ENCODE data around the gene CCRL2. TPM values are rescaled to one million over a fixed set of nuclear protein-coding genes. Genes with fewer than 3 reads are reported as not detected.

Gene CCRL2
- polyA plus RNA-seq, 1 donor from 2014 or later = not detected

DNA sequence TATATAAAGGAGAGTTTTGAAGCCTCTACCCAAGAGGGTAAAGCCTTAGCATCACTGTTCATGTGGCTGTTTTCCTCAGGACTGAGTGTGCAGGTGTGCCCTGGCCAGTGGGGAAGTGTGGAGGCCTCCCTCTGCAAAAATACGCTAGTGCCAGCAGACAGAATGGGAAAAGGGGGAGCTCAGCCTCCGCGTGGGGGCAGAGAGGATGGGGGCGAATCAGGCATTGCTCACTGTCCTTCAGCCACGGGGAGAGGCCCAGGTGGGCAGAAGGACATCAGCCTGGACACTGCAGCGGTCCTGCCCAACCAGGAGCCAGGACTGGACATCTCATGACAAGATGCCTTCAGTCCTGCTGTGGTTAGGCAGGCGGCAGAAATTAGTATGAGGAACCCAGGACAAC lies 47.5 kb downstream of the CCRL2 start:
- H3K9ac ChIP-seq (ENCODE audit: low read length) = no peak overlapping the region

DNA sequence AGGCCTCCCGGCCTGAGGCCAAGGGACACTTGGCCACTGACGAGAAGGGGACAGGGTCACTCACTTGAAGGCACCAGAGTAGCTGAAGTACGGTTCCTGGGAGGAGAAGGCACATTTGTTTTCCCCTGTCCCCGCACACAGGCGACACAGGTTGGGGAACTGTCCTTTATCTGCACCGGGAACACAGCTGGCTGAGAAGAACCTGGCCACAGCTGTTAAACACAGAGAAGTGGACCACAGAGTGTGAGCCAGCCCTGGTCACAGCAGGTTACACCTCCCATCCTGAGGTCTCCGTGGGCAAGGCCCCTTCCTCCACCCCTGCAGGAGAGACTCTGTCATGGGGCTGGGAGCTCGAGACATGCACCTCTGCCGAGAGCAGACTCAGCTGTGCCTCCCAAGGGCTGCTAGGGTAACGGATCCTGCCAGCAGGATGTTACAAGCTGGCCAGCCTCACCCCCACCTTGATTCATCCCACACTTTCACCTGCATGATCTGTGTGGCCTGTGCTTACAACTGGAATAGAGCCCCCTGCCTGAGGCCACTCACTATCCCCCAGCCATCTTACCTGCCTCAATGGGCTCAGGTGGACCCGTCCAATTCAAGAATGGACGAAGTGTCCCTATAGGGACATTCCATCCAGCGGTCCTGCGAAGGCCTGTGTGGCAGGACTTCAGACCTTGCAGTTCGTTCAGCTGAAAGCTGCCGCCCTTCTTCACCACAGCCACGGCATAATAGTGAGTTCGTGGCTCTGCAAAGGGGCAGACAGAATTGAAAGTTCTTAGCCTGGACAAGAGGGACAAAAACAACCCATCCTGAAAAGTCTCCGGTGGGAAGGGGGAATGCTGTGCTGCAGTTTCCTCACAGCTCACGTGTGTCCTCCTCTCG lies 48.4 kb downstream of the CCRL2 start:
- Histone ChIP-seq H3K4me2 (ENCODE audit: low read length) (no peak overlapping the region), H3K4me3 (ENCODE audit: low read length) (no peak overlapping the region), H3K79me2 (replicated peaks; ENCODE audit: insufficient read depth, low read length) (no peaks in the 10 kb centered on the region), H3K9me2 (ENCODE audit: insufficient read depth, low read length) (no peaks in the 10 kb centered on the region), H3K9me3 (ENCODE audit: low read length) (peaks cover 3% of the 10 kb centered on the region), H3K27me3 (ENCODE audit: insufficient read depth, low read depth, low read length) (no peaks in the 10 kb centered on the region), H3K27ac (ENCODE audit: low read length) (no peak overlapping the region), H3K9ac (ENCODE audit: low read length) (no peak overlapping the region), H4K20me1 (ENCODE audit: insufficient read depth) (no peaks in the 10 kb centered on the region), H3K36me3 (ENCODE audit: insufficient read depth, low read length) (no peaks in the 10 kb centered on the region), H3F3A (ENCODE audit: insufficient read depth, low read length, poor library complexity, severe bottlenecking) (no peaks in the 10 kb centered on the region), H2AFZ (ENCODE audit: low read depth, low read length) (no peak overlapping the region)
- no peak for TF ChIP-seq SMC3 (conservative IDR thresholded peaks at IDR 0.05; ENCODE audit: poor library complexity)
- TF ChIP-seq POLR2AphosphoS5 (IDR thresholded peaks at IDR 0.05) = no peak
- no peak for TF ChIP-seq TAF1 (IDR thresholded peaks at IDR 0.05; ENCODE audit: low read depth)
- TF ChIP-seq, protein P1, sequence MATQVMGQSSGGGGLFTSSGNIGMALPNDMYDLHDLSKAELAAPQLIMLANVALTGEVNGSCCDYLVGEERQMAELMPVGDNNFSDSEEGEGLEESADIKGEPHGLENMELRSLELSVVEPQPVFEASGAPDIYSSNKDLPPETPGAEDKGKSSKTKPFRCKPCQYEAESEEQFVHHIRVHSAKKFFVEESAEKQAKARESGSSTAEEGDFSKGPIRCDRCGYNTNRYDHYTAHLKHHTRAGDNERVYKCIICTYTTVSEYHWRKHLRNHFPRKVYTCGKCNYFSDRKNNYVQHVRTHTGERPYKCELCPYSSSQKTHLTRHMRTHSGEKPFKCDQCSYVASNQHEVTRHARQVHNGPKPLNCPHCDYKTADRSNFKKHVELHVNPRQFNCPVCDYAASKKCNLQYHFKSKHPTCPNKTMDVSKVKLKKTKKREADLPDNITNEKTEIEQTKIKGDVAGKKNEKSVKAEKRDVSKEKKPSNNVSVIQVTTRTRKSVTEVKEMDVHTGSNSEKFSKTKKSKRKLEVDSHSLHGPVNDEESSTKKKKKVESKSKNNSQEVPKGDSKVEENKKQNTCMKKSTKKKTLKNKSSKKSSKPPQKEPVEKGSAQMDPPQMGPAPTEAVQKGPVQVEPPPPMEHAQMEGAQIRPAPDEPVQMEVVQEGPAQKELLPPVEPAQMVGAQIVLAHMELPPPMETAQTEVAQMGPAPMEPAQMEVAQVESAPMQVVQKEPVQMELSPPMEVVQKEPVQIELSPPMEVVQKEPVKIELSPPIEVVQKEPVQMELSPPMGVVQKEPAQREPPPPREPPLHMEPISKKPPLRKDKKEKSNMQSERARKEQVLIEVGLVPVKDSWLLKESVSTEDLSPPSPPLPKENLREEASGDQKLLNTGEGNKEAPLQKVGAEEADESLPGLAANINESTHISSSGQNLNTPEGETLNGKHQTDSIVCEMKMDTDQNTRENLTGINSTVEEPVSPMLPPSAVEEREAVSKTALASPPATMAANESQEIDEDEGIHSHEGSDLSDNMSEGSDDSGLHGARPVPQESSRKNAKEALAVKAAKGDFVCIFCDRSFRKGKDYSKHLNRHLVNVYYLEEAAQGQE (IDR thresholded peaks at IDR 0.05; ENCODE audit: borderline replicate concordance) = no peak
- no peak for TF ChIP-seq RAD21 (conservative IDR thresholded peaks at IDR 0.05)
- no peak for TF ChIP-seq MXI1 (conservative IDR thresholded peaks at IDR 0.05; ENCODE audit: poor library complexity, severe bottlenecking)
- no peak for TF ChIP-seq EP300 (conservative IDR thresholded peaks at IDR 0.05; ENCODE audit: poor library complexity, severe bottlenecking)
- TF ChIP-seq, protein P2, sequence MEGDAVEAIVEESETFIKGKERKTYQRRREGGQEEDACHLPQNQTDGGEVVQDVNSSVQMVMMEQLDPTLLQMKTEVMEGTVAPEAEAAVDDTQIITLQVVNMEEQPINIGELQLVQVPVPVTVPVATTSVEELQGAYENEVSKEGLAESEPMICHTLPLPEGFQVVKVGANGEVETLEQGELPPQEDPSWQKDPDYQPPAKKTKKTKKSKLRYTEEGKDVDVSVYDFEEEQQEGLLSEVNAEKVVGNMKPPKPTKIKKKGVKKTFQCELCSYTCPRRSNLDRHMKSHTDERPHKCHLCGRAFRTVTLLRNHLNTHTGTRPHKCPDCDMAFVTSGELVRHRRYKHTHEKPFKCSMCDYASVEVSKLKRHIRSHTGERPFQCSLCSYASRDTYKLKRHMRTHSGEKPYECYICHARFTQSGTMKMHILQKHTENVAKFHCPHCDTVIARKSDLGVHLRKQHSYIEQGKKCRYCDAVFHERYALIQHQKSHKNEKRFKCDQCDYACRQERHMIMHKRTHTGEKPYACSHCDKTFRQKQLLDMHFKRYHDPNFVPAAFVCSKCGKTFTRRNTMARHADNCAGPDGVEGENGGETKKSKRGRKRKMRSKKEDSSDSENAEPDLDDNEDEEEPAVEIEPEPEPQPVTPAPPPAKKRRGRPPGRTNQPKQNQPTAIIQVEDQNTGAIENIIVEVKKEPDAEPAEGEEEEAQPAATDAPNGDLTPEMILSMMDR (IDR thresholded peaks at IDR 0.05; ENCODE audit: poor library complexity, severe bottlenecking) = no peak
- no peak for TF ChIP-seq EZH2 (IDR thresholded peaks at IDR 0.05; ENCODE audit: borderline replicate concordance, insufficient read depth, low read length, poor library complexity, severe bottlenecking)

More for the DNA sequence above, 47.5 kb downstream of the CCRL2 start:
- Histone ChIP-seq H3K27ac (ENCODE audit: low read length) (no peak overlapping the region), H3K4me3 (ENCODE audit: low read length) (no peak overlapping the region), H3F3A (ENCODE audit: insufficient read depth, low read length, poor library complexity, severe bottlenecking) (no peaks in the 10 kb centered on the region), H3K27me3 (ENCODE audit: insufficient read depth, low read depth, low read length) (no peaks in the 10 kb centered on the region), H3K9me3 (ENCODE audit: low read length) (no peaks in the 10 kb centered on the region), H3K4me2 (ENCODE audit: low read length) (no peak overlapping the region), H3K36me3 (ENCODE audit: insufficient read depth, low read length) (no peaks in the 10 kb centered on the region), H3K79me2 (replicated peaks; ENCODE audit: insufficient read depth, low read length) (no peaks in the 10 kb centered on the region), H4K20me1 (ENCODE audit: insufficient read depth) (no peaks in the 10 kb centered on the region), H3K9me2 (ENCODE audit: insufficient read depth, low read length) (no peaks in the 10 kb centered on the region), H2AFZ (ENCODE audit: low read depth, low read length) (no peak overlapping the region)
- TF ChIP-seq POLR2AphosphoS5 (IDR thresholded peaks at IDR 0.05) (no peak), MXI1 (conservative IDR thresholded peaks at IDR 0.05; ENCODE audit: poor library complexity, severe bottlenecking) (no peak), SMC3 (conservative IDR thresholded peaks at IDR 0.05; ENCODE audit: poor library complexity) (no peak), TAF1 (IDR thresholded peaks at IDR 0.05; ENCODE audit: low read depth) (no peak), RAD21 (conservative IDR thresholded peaks at IDR 0.05) (no peak), EP300 (conservative IDR thresholded peaks at IDR 0.05; ENCODE audit: poor library complexity, severe bottlenecking) (no peak), EZH2 (IDR thresholded peaks at IDR 0.05; ENCODE audit: borderline replicate concordance, insufficient read depth, low read length, poor library complexity, severe bottlenecking) (no peak)
- TF ChIP-seq, protein P1 (IDR thresholded peaks at IDR 0.05; ENCODE audit: borderline replicate concordance) = no peak
- TF ChIP-seq, protein P2 (IDR thresholded peaks at IDR 0.05; ENCODE audit: poor library complexity, severe bottlenecking) = no peak

Data from neural cell (in vitro differentiated cells).